Loucy (cell line): ENCODE measurements around the gene AKAP9.

Source experiments
- CTCF ChIP-seq: fragments of 200-600 bp; sonication (generic); conservative IDR thresholded peaks from 2 replicates; pipeline ENCODE4 v1.5.1; 2014; ENCODE audit warnings: mild to moderate bottlenecking, antibody characterized with exemption, low read length
- EZH2phosphoT487 ChIP-seq: fragments of 200-600 bp; IDR thresholded peaks from 2 replicates; pipeline ENCODE4 v1.6.1; 2018; ENCODE audit warnings: antibody characterized with exemption, mild to moderate bottlenecking, moderate library complexity, borderline replicate concordance

- TF ChIP-seq CTCF (no peak), EZH2phosphoT487 (no peak)
Observed at GRCh38 chr7:91976743-91977142, 36.1 kb downstream of the AKAP9 start.
